Testis (tissue), 3 donors: Measurements from ENCODE around the gene CTBP1. TPM values are rescaled to one million over a fixed set of nuclear protein-coding genes. Genes with fewer than 3 reads are reported as not detected.
A peak's percentile ranks its signal among the peaks of the same experiment; 100 is the strongest.

ENCODE experiments used
- DNase-seq: peaks from one replicate; pipeline ENCODE4 v3.0.0-alpha.2; 2019
- H3K27ac ChIP-seq, 2 donors: fragments of 200-600 bp; sonication (generic); one replicate each; pipeline ENCODE4 v1.5.1; 2019
- H3K27me3 ChIP-seq: fragments of 200-600 bp; sonication (generic); one replicate; pipeline ENCODE4 v1.5.1; 2019
- H3K36me3 ChIP-seq: fragments of 200-600 bp; sonication (generic); one replicate; pipeline ENCODE4 v1.5.1; 2017; ENCODE audit warnings: low read depth; ENCODE audit errors: missing control alignments
- H3K4me1 ChIP-seq: fragments of 200-600 bp; sonication (generic); one replicate; pipeline ENCODE4 v1.5.1; 2019
- H3K4me3 ChIP-seq, 2 donors: fragments of 200-600 bp; sonication (generic); one replicate each; pipeline ENCODE4 v1.5.1; 2017 to 2019
- H3K9me3 ChIP-seq: fragments of 200-600 bp; sonication (generic); one replicate; pipeline ENCODE4 v1.5.1; 2017
- CTCF ChIP-seq, 3 experiments: fragments of 450-650 bp in 2 of 3; fragments of 200-600 bp in 1 of 3; sonication (generic) in 1 of 3; IDR thresholded peaks; one replicate each; pipeline ENCODE4 v1.5.1; 2016 to 2019; ENCODE audit warnings: antibody characterized with exemption in 3 of 3, mild to moderate bottlenecking in 2 of 3, moderate library complexity in 1 of 3
- POLR2A ChIP-seq: fragments of 450-650 bp; IDR thresholded peaks from one replicate; pipeline ENCODE4 v1.6.1; 2017; ENCODE audit warnings: antibody characterized with exemption, mild to moderate bottlenecking, moderate library complexity
- WGBS, 2 donors: methylation state at CpG; one replicate each; pipeline ENCODE4 v1.1.5; 2018; 5-methylcytosine and 5-hydroxymethylcytosine counted together
- intact Hi-C: fragments of 100-400 bp; cut with DNase I; formaldehyde crosslinking; loops from one replicate; pipeline ENCODE4 v1.15.1; 2023; ENCODE audit warnings: low total_unique reads
- polyA plus RNA-seq: library from polyadenylated mRNA; stranded (reverse); fragments of 350-450 nt; fragmentation: Illumina TruSeq; extraction: RNeasy Lipid Tissue Mini Kit (QIAGEN cat#74804); gene quantifications from one replicate; pipeline ENCODE4 v1.2.3, GENCODE V29; 2014; ENCODE audit warnings: low read depth, low replicate concordance; ENCODE audit not compliant: insufficient read depth
- total RNA-seq, 2 donors: library from RNA; depleted of rRNA; stranded (reverse); fragments of >200 nt; gene quantifications; one replicate each; pipeline ENCODE4 v1.2.3, GENCODE V29; 2016

CTBP1 gene
- total and polyA plus RNA-seq, 3 donors from 2014 or later: 72.6 to 245 (median 240) TPM

DNA sequence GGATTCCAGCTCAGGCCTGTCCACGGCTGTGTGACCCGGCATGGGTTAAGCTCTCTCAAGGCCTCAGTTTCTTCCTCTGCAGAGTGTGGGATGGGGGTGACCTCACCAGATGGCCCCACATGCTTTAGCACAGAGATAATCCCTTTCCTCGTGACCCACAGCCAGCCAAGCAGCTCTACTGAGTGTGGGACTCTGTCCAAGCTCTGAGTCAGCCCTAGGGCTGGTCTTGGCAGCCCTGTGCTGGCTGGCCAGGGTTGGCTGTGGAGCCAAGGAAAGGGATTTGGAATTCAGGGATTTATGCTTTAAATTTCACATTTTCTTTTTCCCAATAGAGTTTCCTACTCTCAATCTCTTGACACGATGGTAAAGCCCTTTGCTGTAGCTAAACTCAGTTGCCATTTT, 56.8 kb downstream of the CTBP1 start:
- no peaks in the 10 kb centered on the region for H3K27me3 ChIP-seq
- no peaks in the 10 kb centered on the region for H3K9me3 ChIP-seq
- intact Hi-C loops: no loop called here
- H3K27ac ChIP-seq: peak overlapping the region in 1 of 2 donors; percentile 53
- 26 to 37% methylated on average over 3 to 4 of the region's 4 CpGs for WGBS, 2 donors
- H3K4me3 ChIP-seq: no peak overlapping the region
- H3K4me1 ChIP-seq: peaks cover 27% of the 10 kb centered on the region
- DNase-seq: peak; percentile 90
- H3K36me3 ChIP-seq: no peaks in the 10 kb centered on the region
- no peak for TF ChIP-seq CTCF (IDR thresholded peaks at IDR 0.05)
- no peak for TF ChIP-seq POLR2A

DNA sequence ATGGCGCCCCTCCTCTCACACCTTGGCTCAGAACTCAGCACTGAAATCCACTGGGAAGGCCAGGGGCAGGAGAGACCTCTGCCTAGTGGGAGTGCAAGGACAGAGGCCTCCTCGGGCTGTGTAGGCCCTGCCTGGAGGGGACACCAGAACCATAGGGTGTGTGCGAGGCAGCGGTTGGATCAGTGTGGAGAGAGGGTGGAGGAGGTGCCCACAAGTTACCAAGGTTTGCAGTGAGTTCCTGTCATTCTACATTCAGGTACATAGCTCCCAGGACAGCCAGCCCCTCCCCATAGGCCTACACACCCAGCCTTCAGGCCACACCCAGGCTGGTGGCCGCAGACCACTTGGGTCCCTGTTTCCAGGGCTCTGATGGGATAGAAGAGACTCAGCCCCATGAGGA, 57.3 kb downstream of the CTBP1 start:
- Histone ChIP-seq H3K9me3 (no peaks in the 10 kb centered on the region), H3K4me3 (no peak overlapping the region), H3K36me3 (no peaks in the 10 kb centered on the region), H3K4me1 (peaks cover 27% of the 10 kb centered on the region), H3K27ac (peak overlapping the region in 1 of 2 donors; percentile 53), H3K27me3 (no peaks in the 10 kb centered on the region)
- DNase-seq: no peak
- TF ChIP-seq POLR2A: no peak
- TF ChIP-seq CTCF (IDR thresholded peaks at IDR 0.05): no peak
- intact Hi-C loops: no loop called here
- 74 to 76% methylated on average over 5 of the region's 5 CpGs for WGBS, 2 donors

- Histone ChIP-seq H3K27ac (no peak overlapping the region), H3K27me3 (no peaks in the 10 kb centered on the region), H3K36me3 (no peaks in the 10 kb centered on the region), H3K4me3 (no peak overlapping the region), H3K9me3 (no peaks in the 10 kb centered on the region), H3K4me1 (peaks cover 8% of the 10 kb centered on the region)
- WGBS, 2 donors: 69 to 75% methylated on average over 1 of the region's 1 CpG
- TF ChIP-seq CTCF (IDR thresholded peaks at IDR 0.05) (no peak), POLR2A (no peak)
- no peak for DNase-seq
- intact Hi-C loops: no loop called here
Measured at GRCh38 chr4:1187182-1187581, 61.7 kb downstream of the CTBP1 start.

DNA sequence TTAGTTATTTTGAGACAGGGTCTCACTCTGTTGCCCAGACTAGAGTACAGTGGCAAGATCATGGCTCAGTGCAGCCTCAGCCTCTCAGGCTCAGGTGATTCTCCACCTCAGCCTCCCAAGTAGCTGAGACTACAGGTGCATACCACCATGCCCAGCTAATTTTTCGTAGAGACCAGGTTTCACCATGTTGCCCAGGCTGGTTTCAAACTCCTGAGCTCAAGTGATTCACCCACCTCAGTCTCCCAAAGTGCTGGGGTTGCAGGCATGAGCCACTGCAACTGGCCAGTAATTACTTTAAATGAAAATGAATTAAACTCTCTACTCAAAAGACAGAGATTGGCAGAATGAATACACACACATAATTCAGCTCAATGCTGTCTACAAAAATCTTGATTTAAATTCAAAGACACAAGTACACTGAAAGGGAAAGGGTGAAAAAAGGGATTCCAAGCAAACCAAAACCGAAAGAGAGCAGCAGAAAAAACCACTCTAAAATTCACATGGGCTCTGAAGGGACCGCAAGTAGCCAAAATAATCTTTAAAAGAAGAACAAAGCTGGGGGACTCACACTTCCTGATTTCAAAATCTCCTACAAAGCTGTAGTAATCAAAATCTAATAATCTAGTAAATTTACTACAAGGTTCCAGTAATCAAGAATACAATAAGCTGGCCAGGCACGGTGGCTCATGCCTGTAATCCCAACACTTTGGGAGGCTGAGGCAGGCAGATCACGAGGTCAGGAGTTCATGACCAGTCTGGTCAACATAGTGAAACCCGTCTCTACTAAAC, 64.8 kb downstream of the CTBP1 start:
- intact Hi-C loops: no loop called here
- Histone ChIP-seq H3K4me1 (no peaks in the 10 kb centered on the region), H3K27ac (no peak overlapping the region), H3K36me3 (no peaks in the 10 kb centered on the region), H3K27me3 (no peaks in the 10 kb centered on the region), H3K9me3 (no peaks in the 10 kb centered on the region), H3K4me3 (no peak overlapping the region)
- peak; percentile 11 for DNase-seq
- no peak for TF ChIP-seq POLR2A
- no peak for TF ChIP-seq CTCF (IDR thresholded peaks at IDR 0.05)
- WGBS, 2 donors: 57 to 62% methylated on average over 6 of the region's 6 CpGs

GRCh38 chr4:1182313-1182712, 66.6 kb downstream of the CTBP1 start:
- H3K27me3 ChIP-seq: no peaks in the 10 kb centered on the region
- H3K4me3 ChIP-seq: no peak overlapping the region
- TF ChIP-seq POLR2A (no peak), CTCF (IDR thresholded peaks at IDR 0.05) (no peak)
- DNase-seq: no peak
- no peaks in the 10 kb centered on the region for H3K4me1 ChIP-seq
- H3K36me3 ChIP-seq: no peaks in the 10 kb centered on the region
- intact Hi-C loops: no loop called here
- no peaks in the 10 kb centered on the region for H3K9me3 ChIP-seq
- no peak overlapping the region for H3K27ac ChIP-seq
